HT-29 (cell line): Measurements from ENCODE around the gene TRIM16. TPM values are rescaled to one million over a fixed set of nuclear protein-coding genes. Genes with fewer than 3 reads are reported as not detected.
"Not testable (repeated sequence)": the region's sequence is repeated elsewhere in the genome, so short reads cannot be mapped to it uniquely, and the experiment has no call there.

Source experiments
- DNase-seq: peaks from one replicate; pipeline ENCODE4 v3.0.0-alpha.2; 2015; ENCODE audit warnings: low spot score
- small RNA-seq: library from RNA; depleted of rRNA; stranded (forward); fragments of <200 nt; gene quantifications from one replicate; pipeline ENCODE3, GENCODE V24; 2014
- total RNA-seq: library from RNA; depleted of rRNA; stranded (reverse); fragments of >200 nt; shearing (Covaris generic); gene quantifications from 2 replicates; pipeline ENCODE4 v1.2.3, GENCODE V29; 2014; rRNA removed

Gene TRIM16
- total RNA-seq, 1 experiment from 2014 or later, result 38.4 TPM

DNA sequence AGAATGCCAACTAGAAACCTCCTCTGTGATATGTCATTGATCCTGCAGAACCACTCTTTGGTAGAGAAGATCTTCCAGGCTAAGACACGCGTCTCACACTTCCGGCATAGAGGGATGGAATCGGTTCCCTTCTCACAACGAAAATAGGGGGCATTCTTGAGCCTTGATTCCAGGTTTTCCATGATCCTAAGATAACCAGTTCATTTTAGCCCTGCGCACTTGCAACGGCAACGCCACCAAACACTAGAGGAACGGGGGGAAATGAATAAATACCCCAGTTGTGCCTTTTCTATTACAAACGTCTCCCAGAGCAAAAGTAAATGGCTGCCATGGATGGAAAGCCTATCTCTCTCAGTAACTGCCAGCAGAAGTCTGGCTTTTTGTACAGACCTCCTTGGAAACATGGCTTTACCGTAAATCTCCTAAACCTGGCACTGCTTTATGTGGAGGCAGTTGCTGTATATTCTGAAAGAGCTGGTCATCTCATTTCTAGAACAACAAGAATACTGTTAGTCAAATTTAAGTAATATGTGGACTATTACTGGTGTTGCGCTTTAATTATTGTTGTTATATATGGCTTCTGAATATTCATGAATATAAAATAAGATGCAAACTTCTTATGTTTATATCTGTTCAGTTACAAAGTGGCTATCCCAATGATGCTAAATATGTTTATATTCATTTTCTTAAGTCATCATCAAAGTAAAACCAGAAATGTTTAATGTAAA, 64.6 kb downstream of the TRIM16 start, which contains the start of gene FBXW10B:
Gene FBXW10B (minus strand): TSS at position 374 of the 728 bp plus-strand sequence. CDS start 192 bp downstream, at position 182.
- not testable (repeated sequence) for DNase-seq

DNA sequence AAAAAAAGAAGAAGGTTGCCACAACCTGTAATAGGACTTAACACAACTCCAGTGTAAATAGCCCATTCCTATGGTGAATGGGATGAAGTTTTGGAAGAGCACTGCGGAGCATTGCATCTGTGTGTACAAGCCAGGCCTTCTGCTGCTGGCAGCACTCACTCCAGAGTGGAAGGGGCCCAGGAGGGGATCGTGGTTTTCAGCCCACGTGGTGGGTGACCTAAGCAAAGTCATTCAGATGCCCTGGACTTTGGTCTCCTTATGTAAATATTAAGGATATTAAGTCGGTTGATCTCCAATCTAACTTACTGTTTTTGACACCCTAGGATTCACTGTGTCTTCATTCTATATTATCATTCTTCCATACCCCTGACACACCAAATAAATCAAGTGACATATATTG, 67.3 kb downstream of the TRIM16 start:
- DNase-seq, result not testable (repeated sequence)

DNA sequence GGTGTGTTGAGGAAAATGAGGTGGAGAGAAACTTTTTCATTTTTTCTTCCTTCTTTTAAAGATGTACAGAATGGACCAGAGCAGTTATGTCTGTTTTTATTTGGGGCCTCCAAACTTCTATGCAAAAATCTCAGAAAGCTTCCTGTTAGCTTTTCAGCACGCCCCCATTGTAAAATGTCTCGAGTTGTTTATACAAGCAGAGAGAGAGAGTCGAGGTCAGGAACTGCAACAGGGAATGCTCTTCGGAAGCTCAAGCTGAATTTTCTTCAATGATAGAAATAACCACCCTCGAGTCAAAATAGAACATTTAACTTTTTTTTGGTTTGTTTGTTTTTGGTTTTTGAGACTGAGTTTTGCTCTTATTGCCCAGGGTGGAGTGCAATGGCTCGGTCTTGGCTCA, 68.3 kb downstream of the TRIM16 start:
- not testable (repeated sequence) for DNase-seq

- DNase-seq, result not testable (repeated sequence)
Observed at GRCh38 chr17:15613111-15613510, 71.0 kb downstream of the TRIM16 start.

DNA sequence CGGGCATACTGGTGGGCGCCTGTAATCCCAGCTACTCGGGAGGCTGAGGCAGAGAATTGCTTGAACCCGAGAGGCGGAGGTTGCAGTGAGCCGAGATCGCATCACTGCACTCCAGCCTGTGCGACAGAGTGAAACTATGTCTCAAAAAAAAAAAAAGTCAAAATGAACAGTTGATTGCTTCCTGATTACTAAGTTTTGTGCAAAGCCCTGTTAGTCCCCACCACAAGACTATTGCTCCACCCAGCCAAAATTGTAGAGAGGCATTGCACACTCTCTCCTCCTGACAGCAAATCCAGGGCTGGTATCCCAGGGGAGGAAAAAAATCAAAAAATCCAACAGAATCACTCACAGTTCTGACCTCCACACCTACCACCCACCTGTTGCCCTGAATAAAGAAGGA, 91.2 kb downstream of the TRIM16 start:
- DNase-seq, result not testable (repeated sequence)

GRCh38 chr17:15591986-15592385, 92.1 kb downstream of the TRIM16 start:
- DNase-seq, result not testable (repeated sequence)

- DNase-seq, result not testable (repeated sequence)
Observed at GRCh38 chr17:15590844-15591243, 93.3 kb downstream of the TRIM16 start.

DNA sequence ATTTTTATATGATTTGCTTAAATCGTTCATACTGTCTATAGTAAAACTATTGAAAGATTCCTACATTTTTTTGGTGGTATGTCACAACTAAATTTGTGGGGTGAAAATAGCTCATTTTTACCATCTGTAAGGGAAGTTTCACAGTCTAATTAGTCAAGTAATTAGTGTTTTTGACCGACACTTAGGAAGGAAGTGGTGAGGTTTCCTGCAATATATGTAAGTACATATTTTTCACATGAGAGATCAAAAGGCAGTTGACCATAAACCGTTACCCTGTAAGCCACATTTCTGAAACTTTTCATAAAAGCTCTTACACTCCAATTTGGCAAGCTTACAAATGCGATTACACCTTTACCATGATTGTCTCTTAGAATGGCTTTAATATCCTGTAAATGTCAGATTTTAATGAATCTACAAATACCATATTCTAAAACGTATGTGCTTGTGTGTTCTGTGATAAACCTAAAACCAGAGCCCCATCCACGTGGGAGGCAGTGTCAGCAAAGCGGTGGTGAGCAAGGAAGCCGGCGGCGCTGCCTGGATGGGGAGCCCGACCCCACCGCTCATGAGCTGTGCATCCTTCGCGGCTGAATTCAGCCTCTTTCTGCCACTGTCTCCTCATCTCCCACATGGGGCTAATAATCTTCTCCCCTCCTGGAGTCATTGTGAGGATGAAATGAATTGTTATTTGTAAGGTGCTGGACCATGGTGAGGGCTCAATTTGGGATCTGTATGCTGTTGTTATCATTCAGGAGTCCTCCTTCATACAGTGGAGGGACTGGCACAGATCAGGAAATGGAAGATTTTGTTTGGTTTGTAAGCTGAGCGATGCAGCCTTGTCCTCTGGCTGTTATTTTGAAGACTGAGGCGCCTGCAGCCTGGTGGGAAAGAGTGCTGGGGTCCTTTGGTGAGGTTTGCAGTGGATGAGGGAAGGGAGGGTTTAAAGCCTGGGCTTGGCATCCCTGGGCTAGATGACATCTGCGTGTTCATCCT, 94.3 kb downstream of the TRIM16 start:
- not testable (repeated sequence) for DNase-seq

- not testable (repeated sequence) for DNase-seq
Observed at GRCh38 chr17:15588017-15588416, 96.1 kb downstream of the TRIM16 start.

GRCh38 chr17:15583313-15583712, 100.8 kb downstream of the TRIM16 start:
- not testable (repeated sequence) for DNase-seq

- not testable (repeated sequence) for DNase-seq
Observed at GRCh38 chr17:15581462-15581861, 102.6 kb downstream of the TRIM16 start.

Small RNA genes within 50 kb of the gene (small RNA-seq; reads per million reads assigned to genes)
- not detected for gene AC005838.1
- gene ZNF29P, result not detected

Other genes with a start within 250 kb of the TRIM16 start
- gene CDRT4, start 216.7 kb downstream of the TRIM16 start, total RNA-seq, result 0.20 TPM in 1 of 2 replicates, not detected in the other
- 4.6 and 5.0 TPM in 2 replicates for gene TVP23C, start 120.8 kb downstream of the TRIM16 start, total RNA-seq
- 0.31 and 0.43 TPM in 2 replicates for gene FBXW10B, start 64.6 kb downstream of the TRIM16 start, total RNA-seq
- gene ZNF286A, start 15.4 kb upstream of the TRIM16 start, total RNA-seq, result 4.6 and 14.1 TPM in 2 replicates
- gene TBC1D26, start 48.0 kb upstream of the TRIM16 start, total RNA-seq, result not detected in 2 replicates